Stimulated activated CD4-positive, alpha-beta T cell treated with anti-CD3 and anti-CD28 coated beads, Interleukin-12 subunit alpha, Interleukin-12 subunit beta, amount 100 ng/mL, for 24 hours (primary cell): ENCODE results near the gene KLK5.
"Not testable (repeated sequence)": the region's sequence is repeated elsewhere in the genome, so short reads cannot be mapped to it uniquely, and the experiment has no call there.

Experiments
- DNase-seq, 2 experiments: peaks; one replicate each; pipeline ENCODE4 v3.0.0-alpha.2; 2020; ENCODE audit warnings: low read depth in 2 of 2

KLK5 gene

GRCh38 chr19:50952910-50953309 lies at the start of gene KLK5:
KLK5 (minus strand) TSS chr19:50953038; CDS start chr19:50952657, 381 bp downstream.
- no peak for DNase-seq

GRCh38 chr19:51002089-51002532 lies 49.3 kb upstream of the KLK5 start:
- no peak for DNase-seq

GRCh38 chr19:51001515-51001914 lies 48.7 kb upstream of the KLK5 start, which contains the start of gene KLK8:
KLK8 (minus strand) TSS chr19:51001604; CDS start chr19:51001167, 437 bp downstream.
- no peak for DNase-seq

GRCh38 chr19:51000981-51001380 lies 48.1 kb upstream of the KLK5 start:
- DNase-seq = no peak

- no peak for DNase-seq
These were observed 47.6 kb upstream of the KLK5 start for GRCh38 chr19:51000426-51000825.

- no peak for DNase-seq
These were observed 45.8 kb upstream of the KLK5 start for GRCh38 chr19:50998686-50999085.

- no peak for DNase-seq
These were observed 45.2 kb upstream of the KLK5 start for GRCh38 chr19:50998061-50998460.

GRCh38 chr19:50994129-50994528 lies 41.3 kb upstream of the KLK5 start:
- no peak for DNase-seq

GRCh38 chr19:50992666-50993035 lies 39.8 kb upstream of the KLK5 start:
- no peak for DNase-seq

- not testable (repeated sequence) for DNase-seq
These were observed 31.6 kb upstream of the KLK5 start for GRCh38 chr19:50984416-50984815.

- no peak for DNase-seq
These were observed 30.9 kb upstream of the KLK5 start, which contains the start of gene KLK7 for GRCh38 chr19:50983625-50984292. KLK7 (minus strand) TSS chr19:50983917; CDS start chr19:50982399, 1,518 bp downstream.

GRCh38 chr19:50982186-50982585 lies 29.3 kb upstream of the KLK5 start:
- no peak for DNase-seq

- no peak for DNase-seq
These were observed 28.8 kb upstream of the KLK5 start for GRCh38 chr19:50981587-50982146.

- DNase-seq = no peak
These were observed 27.4 kb upstream of the KLK5 start for GRCh38 chr19:50980208-50980607.

- no peak for DNase-seq
These were observed 26.9 kb upstream of the KLK5 start for GRCh38 chr19:50979758-50980157.

GRCh38 chr19:50978772-50979390 lies 26.0 kb upstream of the KLK5 start:
- no peak for DNase-seq

GRCh38 chr19:50977626-50978025 lies 24.8 kb upstream of the KLK5 start:
- DNase-seq = no peak

- DNase-seq = no peak
These were observed 22.9 kb upstream of the KLK5 start for GRCh38 chr19:50975766-50976165.

- no peak for DNase-seq
These were observed 22.1 kb upstream of the KLK5 start for GRCh38 chr19:50974702-50975556.

- DNase-seq = no peak
These were observed 20.0 kb upstream of the KLK5 start for GRCh38 chr19:50972795-50973376.

- DNase-seq = not testable (repeated sequence)
These were observed 17.0 kb upstream of the KLK5 start for GRCh38 chr19:50969810-50970209.

GRCh38 chr19:50969413-50969760 lies 16.5 kb upstream of the KLK5 start, which contains the start of gene KLK6:
KLK6 (minus strand) TSS chr19:50969591; CDS start chr19:50968104, 1,487 bp downstream.
- no peak for DNase-seq
